IMR-90 (cell line): ENCODE data around the gene SERPINA5. TPM values are rescaled to one million over a fixed set of nuclear protein-coding genes. Genes with fewer than 3 reads are reported as not detected.

Experiments
- ATAC-seq: fragments of 200-7000 bp; cut with Tn5 transposase; 2 replicates; pipeline ENCODE4 v1.9.1; 2020; ENCODE audit warnings: low read depth, mild to moderate bottlenecking, moderate library complexity
- BruUV-seq: library from RNA; stranded (reverse); fragments of 400-500 nt; replicated peaks from 2 replicates; lab custom pipeline; 2021; lab: Mats Ljungman, UMichigan
- CTCF ChIA-PET: fragments of 300-600 bp; formaldehyde crosslinking; extraction: SDS; loops from one replicate; lab custom pipeline; 2021; ENCODE audit warnings: antibody characterized with exemption; lab: Yijun Ruan, JAX
- POLR2A ChIA-PET: fragments of 300-600 bp; sonication (Branson Sonifier 250); formaldehyde crosslinking; loops from one replicate; lab custom pipeline; 2022; ENCODE audit warnings: antibody characterized with exemption; ENCODE audit not compliant: unreplicated experiment; lab: Charles Lee
- DNase-seq: peaks from one replicate; pipeline ENCODE4 v3.0.0; 2013
- H2AFZ ChIP-seq: replicated peaks from 2 replicates; pipeline ENCODE3; 2013; ENCODE audit warnings: low read length, mild to moderate bottlenecking; ENCODE audit not compliant: poor library complexity
- H2AK5ac ChIP-seq: 2 replicates; pipeline ENCODE4 v1.6.1; 2013; ENCODE audit warnings: low read depth, low read length, inconsistent platforms
- H2AK9ac ChIP-seq: replicated peaks from 2 replicates; pipeline ENCODE3; 2013; ENCODE audit warnings: mild to moderate bottlenecking, low read depth, low read length, moderate library complexity; ENCODE audit not compliant: poor library complexity
- H2BK120ac ChIP-seq: 2 replicates; pipeline ENCODE4 v1.6.1; 2013; ENCODE audit warnings: low read depth, low read length, inconsistent platforms
- H2BK15ac ChIP-seq: 3 replicates; pipeline ENCODE4 v1.6.1; 2013; ENCODE audit warnings: low read depth, low read length, inconsistent platforms
- H2BK20ac ChIP-seq: 2 replicates; pipeline ENCODE4 v1.6.1; 2013; ENCODE audit warnings: low read depth, mild to moderate bottlenecking, inconsistent platforms, low read length, moderate library complexity
- H2BK5ac ChIP-seq: 2 replicates; pipeline ENCODE4 v1.6.1; 2013; ENCODE audit warnings: mild to moderate bottlenecking, low read depth, low read length, inconsistent platforms; ENCODE audit not compliant: poor library complexity, severe bottlenecking
- H3K14ac ChIP-seq: replicated peaks from 2 replicates; pipeline ENCODE4 v1.6.1; 2013; ENCODE audit warnings: low read depth, low read length, inconsistent platforms
- H3K18ac ChIP-seq: 2 replicates; pipeline ENCODE4 v1.6.1; 2013; ENCODE audit warnings: low read depth, low read length, control low read depth
- H3K23ac ChIP-seq: 2 replicates; pipeline ENCODE4 v1.6.1; 2013; ENCODE audit warnings: low read depth, low read length, inconsistent platforms
- H3K27ac ChIP-seq: 2 replicates; pipeline ENCODE4 v1.5.1; 2013; ENCODE audit warnings: mild to moderate bottlenecking, control low read depth, low read length; ENCODE audit not compliant: insufficient read depth
- H3K27me3 ChIP-seq: 2 replicates; pipeline ENCODE4 v1.6.1; 2013; ENCODE audit warnings: low read length; ENCODE audit not compliant: control insufficient read depth, insufficient read depth
- H3K36me3 ChIP-seq: 2 replicates; pipeline ENCODE4 v1.6.1; 2013; ENCODE audit warnings: low read length, mixed read lengths; ENCODE audit not compliant: control insufficient read depth, insufficient read depth
- H3K4ac ChIP-seq: 2 replicates; pipeline ENCODE4 v1.6.1; 2013; ENCODE audit warnings: low read depth, low read length, inconsistent platforms
- H3K4me1 ChIP-seq: 2 replicates; pipeline ENCODE4 v1.6.1; 2013; ENCODE audit warnings: low read length, mixed read lengths; ENCODE audit not compliant: control insufficient read depth, insufficient read depth
- H3K4me2 ChIP-seq: 2 replicates; pipeline ENCODE4 v1.6.1; 2013; ENCODE audit warnings: low read depth, mild to moderate bottlenecking, control low read depth, low read length, moderate library complexity
- H3K4me3 ChIP-seq: 2 replicates; pipeline ENCODE4 v1.5.1; 2013; ENCODE audit warnings: low read depth, mild to moderate bottlenecking, control low read depth, low read length, moderate library complexity; ENCODE audit not compliant: insufficient read depth
- H3K56ac ChIP-seq: 2 replicates; pipeline ENCODE4 v1.6.1; 2013; ENCODE audit warnings: low read length, inconsistent platforms; ENCODE audit not compliant: insufficient read depth; ENCODE audit errors: extremely low read depth
- H3K79me1 ChIP-seq, 2 experiments: 2 replicates each; pipeline ENCODE4 v1.6.1; 2013; ENCODE audit warnings: low read length in 2 of 2, inconsistent platforms in 1 of 2, low read depth in 1 of 2
- H3K9ac ChIP-seq: 2 replicates; pipeline ENCODE4 v1.6.1; 2013; ENCODE audit warnings: low read depth, low read length, control low read depth
- H3K9me1 ChIP-seq: 2 replicates; pipeline ENCODE4 v1.6.1; 2013; ENCODE audit warnings: low read length, inconsistent platforms; ENCODE audit not compliant: insufficient read depth
- H3K9me3 ChIP-seq: 2 replicates; pipeline ENCODE4 v1.6.1; 2013; ENCODE audit warnings: low read length; ENCODE audit not compliant: control insufficient read depth, insufficient read depth
- H4K20me1 ChIP-seq: 2 replicates; pipeline ENCODE4 v1.6.1; 2013; ENCODE audit warnings: low read length, inconsistent platforms; ENCODE audit not compliant: insufficient read depth
- H4K5ac ChIP-seq: 2 replicates; pipeline ENCODE4 v1.6.1; 2013; ENCODE audit warnings: mild to moderate bottlenecking, low read depth, low read length, control low read depth
- H4K8ac ChIP-seq, 2 experiments: 2 replicates each; pipeline ENCODE4 v1.6.1; 2013; ENCODE audit warnings: low read depth in 2 of 2, low read length in 2 of 2, control low read depth in 1 of 2, inconsistent platforms in 1 of 2
- H4K91ac ChIP-seq: 2 replicates; pipeline ENCODE4 v1.6.1; 2013; ENCODE audit warnings: low read depth, low read length, inconsistent platforms; ENCODE audit not compliant: insufficient read depth
- BHLHE40 ChIP-seq: fragments of 150-350 bp; IDR thresholded peaks from 2 replicates; pipeline ENCODE4 v1.6.1; 2016; ENCODE audit warnings: mild to moderate bottlenecking, low read depth, low read length
- CEBPB ChIP-seq: IDR thresholded peaks from 2 replicates; pipeline ENCODE4 v1.6.1; 2012; ENCODE audit warnings: low read depth, low read length, improper control_type of control experiment
- CTCF ChIP-seq: conservative IDR thresholded peaks from 2 replicates; pipeline ENCODE4 v1.5.1; 2012; ENCODE audit warnings: mild to moderate bottlenecking, low read depth, low read length, improper control_type of control experiment
- MXI1 ChIP-seq: IDR thresholded peaks from 2 replicates; pipeline ENCODE4 v1.6.1; 2012; ENCODE audit warnings: low read depth, mild to moderate bottlenecking, low read length, moderate library complexity, borderline replicate concordance
- NFE2L2 ChIP-seq: fragments of 150-350 bp; IDR thresholded peaks from 2 replicates; pipeline ENCODE4 v1.6.1; 2016; ENCODE audit warnings: low read depth, mild to moderate bottlenecking, low read length
- POLR2A ChIP-seq: IDR thresholded peaks from 2 replicates; pipeline ENCODE4 v1.6.1; 2012; ENCODE audit warnings: mild to moderate bottlenecking, low read depth, low read length
- RFX5 ChIP-seq: IDR thresholded peaks from 2 replicates; pipeline ENCODE4 v1.8.0; 2012; ENCODE audit warnings: low read depth, mild to moderate bottlenecking, low read length, moderate library complexity
- WGBS, 2 experiments: methylation state at CpG; one replicate each; pipeline versions ENCODE4 v1.1.5 to v1.1.7; 2013; ENCODE audit warnings: missing lambda C conversion rate in 2 of 2; ENCODE audit not compliant: insufficient read length in 1 of 2; ENCODE audit errors: extremely low coverage in 2 of 2; 5-methylcytosine and 5-hydroxymethylcytosine counted together
- dilution Hi-C: fragments of 300-500 bp; cut with HindIII; formaldehyde crosslinking; loops from one replicate; pipeline ENCODE4 v1.14.3; 2018; ENCODE audit warnings: low sequenced_read_pairs; ENCODE audit not compliant: unreplicated experiment
- in situ Hi-C: fragments of 300-500 bp; cut with MboI; formaldehyde crosslinking; loops from 3 replicates; pipeline ENCODE4 v1.14.3; 2019; ENCODE audit warnings: low sequenced_read_pairs, inconsistent platforms, mixed read lengths
- intact Hi-C: fragments of 100-400 bp; cut with micrococcal nuclease; formaldehyde crosslinking; loops from 2 replicates; pipeline ENCODE4 v1.10.0; 2022
- polyA plus RNA-seq, 3 experiments: library from polyadenylated mRNA; depleted of rRNA; stranded (reverse); fragments of >200 nt; gene quantifications; 2 replicates each; pipeline ENCODE4 v1.2.3, GENCODE V29; 2012; ENCODE audit warnings: low replicate concordance in 1 of 3
- total RNA-seq: library from RNA; depleted of rRNA; stranded (reverse); fragments of >200 nt; gene quantifications from 2 replicates; pipeline ENCODE4 v1.2.3, GENCODE V29; 2012

Gene SERPINA5
- total and polyA plus RNA-seq, 2 of the 4 experiments (the other 2 are of a cell fraction) = not detected

- in situ Hi-C loops = no loop called here
- no peak overlapping the region for H2BK20ac ChIP-seq
- H3K27me3 ChIP-seq = peaks cover 2% of the 10 kb centered on the region
- H3K18ac ChIP-seq = no peak overlapping the region
- H2AFZ ChIP-seq = no peak overlapping the region
- H3K79me1 ChIP-seq = no peaks in the 10 kb centered on the region
- ChIA-PET POLR2A (no interaction called here), CTCF (no interaction called here)
- no peak for DNase-seq
- TF ChIP-seq POLR2A (no peak), CTCF (no peak), BHLHE40 (no peak), CEBPB (no peak), MXI1 (no peak), NFE2L2 (no peak), RFX5 (no peak)
- no peak overlapping the region for H3K27ac ChIP-seq
- H2AK5ac ChIP-seq = no peak overlapping the region
- H3K4me3 ChIP-seq = no peak overlapping the region
- H3K4me2 ChIP-seq = no peak overlapping the region
- H3K9me3 ChIP-seq = no peaks in the 10 kb centered on the region
- H3K36me3 ChIP-seq = no peaks in the 10 kb centered on the region
- 17% methylated on average over 1 of the region's 2 CpGs; no CpG with 5 or more reads in 1 of the 2 experiments for WGBS, 2 experiments
- no peaks in the 10 kb centered on the region for H4K20me1 ChIP-seq
- no peak overlapping the region for H4K8ac ChIP-seq
- peaks cover 7% of the 10 kb centered on the region; the same call in 1 of the 2 replicates for H3K9me1 ChIP-seq
- BruUV-seq = no TSS peak
- no peak overlapping the region for H3K9ac ChIP-seq
- no peak for ATAC-seq
- H2BK5ac ChIP-seq = no peak overlapping the region
- no peak overlapping the region for H4K5ac ChIP-seq
- intact Hi-C loops = no loop called here
- H2AK9ac ChIP-seq = no peak overlapping the region
- dilution Hi-C loops = no loop called here
- H2BK120ac ChIP-seq = no peak overlapping the region
- H3K14ac ChIP-seq = no peak overlapping the region
- H3K4me1 ChIP-seq = peaks cover 15% of the 10 kb centered on the region
- no peak overlapping the region for H3K23ac ChIP-seq
- no peak overlapping the region for H3K4ac ChIP-seq
- no peak overlapping the region for H3K56ac ChIP-seq
- no peak overlapping the region for H4K91ac ChIP-seq
- H2BK15ac ChIP-seq = no peak overlapping the region
Measured at GRCh38 chr14:94595912-94596311, 14.7 kb downstream of the SERPINA5 start.
